DMS153 (cell line): ENCODE measurements around the gene CYP26C1.

Source experiments
- DNase-seq: peaks from one replicate; lab custom pipeline; 2025; lab: John Stamatoyannopoulos, UW

The CYP26C1 gene

GRCh38 chr10:93064874-93065660 lies 4.5 kb downstream of the CYP26C1 start:
- no peak for DNase-seq

DNA sequence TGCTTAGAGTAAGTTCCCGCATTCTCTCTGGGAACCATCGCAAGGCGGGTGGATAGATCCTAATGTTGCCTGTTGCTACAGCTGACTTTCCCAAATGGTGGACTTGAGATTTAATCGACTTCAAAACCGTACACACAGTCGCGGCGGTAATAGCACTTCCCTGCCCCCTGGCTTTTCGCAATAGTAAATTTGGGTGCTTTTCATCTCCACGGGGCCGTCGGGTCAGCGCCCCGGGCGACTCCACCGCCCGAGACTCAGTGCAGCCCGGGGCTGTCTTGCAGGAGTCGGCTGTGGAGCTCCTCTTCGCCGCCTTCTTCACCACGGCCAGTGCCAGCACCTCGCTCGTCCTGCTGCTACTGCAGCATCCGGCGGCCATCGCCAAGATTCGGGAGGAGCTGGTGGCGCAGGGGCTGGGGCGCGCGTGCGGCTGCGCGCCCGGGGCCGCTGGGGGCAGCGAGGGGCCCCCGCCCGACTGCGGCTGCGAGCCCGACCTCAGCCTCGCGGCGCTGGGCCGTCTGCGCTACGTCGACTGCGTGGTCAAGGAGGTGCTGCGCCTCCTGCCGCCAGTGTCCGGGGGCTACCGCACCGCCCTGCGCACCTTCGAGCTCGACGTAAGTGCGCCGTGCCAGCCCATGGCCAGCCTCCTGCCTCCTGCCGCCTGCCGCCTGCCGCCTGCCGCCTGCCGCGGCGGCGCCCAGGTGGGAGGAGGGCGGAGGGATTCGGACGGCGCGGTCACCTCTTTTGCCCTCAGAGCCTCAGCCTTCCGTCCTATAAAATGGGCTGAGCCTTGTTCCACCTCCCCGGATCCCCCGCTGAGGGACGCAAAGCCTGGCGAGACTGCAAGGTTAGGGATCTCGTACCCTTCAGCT lies 5.3 kb downstream of the CYP26C1 start:
- DNase-seq, result no peak

- DNase-seq, result no peak
These were observed 5.9 kb downstream of the CYP26C1 start for GRCh38 chr10:93066544-93066913.

DNA sequence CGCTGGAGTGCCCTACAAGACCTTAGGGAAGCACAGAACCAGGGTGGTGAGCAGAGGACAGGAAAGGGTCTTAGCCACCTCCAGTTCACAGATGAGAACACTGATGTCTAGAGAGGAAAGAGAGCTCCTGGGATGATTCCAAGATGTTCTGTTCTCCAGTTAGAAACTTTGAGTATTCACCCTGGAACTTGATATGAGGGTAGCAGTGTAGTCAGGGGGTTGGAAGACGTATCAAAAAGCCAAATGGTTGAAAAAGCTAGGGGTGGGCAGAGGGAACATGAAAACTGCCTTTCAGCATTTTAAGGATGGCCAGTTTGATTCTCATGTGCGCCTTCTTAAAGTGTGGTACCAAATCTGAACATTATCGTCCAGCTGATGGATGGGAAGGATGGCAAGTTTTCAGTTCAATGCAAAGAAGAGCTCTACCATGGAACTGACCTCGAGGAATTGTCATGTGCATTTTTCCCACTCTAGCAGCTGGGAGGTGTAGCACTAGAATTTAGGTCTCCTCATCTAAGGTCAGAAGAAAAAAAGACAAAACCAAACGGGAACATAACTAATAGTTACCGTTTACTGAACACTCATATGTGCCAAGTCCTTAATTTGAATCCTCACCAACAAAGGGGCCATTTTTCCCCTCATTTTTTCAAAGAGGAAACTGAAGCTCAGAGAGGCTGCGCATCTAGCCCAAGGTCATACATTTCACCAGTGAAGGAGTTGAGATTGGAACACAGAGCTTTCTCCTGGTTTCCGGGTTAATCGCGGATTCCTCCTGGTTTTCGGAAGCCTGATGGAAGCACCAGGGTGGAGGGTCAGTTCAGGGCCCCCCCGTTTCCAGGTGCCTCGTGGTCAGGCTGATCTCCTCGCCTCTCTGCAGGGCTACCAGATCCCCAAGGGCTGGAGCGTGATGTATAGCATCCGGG lies 7.1 kb downstream of the CYP26C1 start:
- no peak for DNase-seq

DNA sequence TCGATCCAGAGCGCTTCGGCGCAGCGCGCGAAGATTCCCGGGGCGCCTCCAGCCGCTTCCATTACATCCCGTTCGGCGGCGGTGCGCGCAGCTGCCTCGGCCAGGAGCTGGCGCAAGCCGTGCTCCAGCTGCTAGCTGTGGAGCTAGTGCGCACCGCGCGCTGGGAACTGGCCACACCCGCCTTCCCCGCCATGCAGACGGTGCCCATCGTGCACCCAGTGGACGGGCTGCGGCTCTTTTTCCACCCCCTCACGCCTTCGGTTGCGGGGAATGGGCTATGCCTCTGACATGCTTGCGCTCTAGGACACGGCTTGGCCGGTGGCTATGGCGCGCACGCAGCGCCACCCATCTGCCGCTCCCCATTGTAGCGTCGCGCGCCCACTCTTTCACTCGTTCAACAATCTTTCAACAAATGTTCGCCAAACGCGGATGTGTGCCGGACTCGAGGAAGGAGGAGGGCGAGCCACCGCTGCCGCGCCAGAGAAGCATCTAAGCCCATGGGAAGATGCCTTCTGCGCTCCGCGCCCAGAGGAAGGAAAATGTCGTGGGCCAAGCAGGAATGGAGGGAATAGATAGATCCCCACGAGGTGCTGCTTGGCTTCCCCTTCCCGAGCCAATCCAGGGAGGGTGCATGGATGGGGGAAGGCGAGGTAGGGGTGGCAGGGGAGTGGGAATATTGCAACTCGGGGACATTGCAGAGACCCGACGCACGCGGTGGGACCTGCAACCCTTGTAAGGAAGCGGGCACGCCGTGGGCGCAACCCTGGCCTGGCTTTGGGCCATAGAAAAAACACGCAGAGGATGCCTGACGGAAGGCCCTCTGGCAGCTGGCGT lies 8.0 kb downstream of the CYP26C1 start:
- no peak for DNase-seq

DNA sequence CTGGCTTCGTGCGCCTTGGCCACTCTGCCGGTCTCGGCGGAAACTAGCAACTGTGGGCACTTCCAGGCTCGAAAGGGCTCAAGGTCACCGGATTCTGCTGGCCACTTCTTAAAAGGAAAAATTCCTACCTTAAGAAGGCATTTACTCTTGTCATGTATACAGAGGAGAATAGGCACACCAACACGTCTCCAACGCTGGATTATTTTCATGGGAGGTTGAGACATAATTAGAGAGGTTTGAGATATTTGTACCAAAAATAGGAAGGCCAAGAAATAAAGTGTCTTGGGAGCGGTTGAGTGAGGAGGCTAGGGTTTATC lies 8.6 kb downstream of the CYP26C1 start:
- DNase-seq, result no peak

DNA sequence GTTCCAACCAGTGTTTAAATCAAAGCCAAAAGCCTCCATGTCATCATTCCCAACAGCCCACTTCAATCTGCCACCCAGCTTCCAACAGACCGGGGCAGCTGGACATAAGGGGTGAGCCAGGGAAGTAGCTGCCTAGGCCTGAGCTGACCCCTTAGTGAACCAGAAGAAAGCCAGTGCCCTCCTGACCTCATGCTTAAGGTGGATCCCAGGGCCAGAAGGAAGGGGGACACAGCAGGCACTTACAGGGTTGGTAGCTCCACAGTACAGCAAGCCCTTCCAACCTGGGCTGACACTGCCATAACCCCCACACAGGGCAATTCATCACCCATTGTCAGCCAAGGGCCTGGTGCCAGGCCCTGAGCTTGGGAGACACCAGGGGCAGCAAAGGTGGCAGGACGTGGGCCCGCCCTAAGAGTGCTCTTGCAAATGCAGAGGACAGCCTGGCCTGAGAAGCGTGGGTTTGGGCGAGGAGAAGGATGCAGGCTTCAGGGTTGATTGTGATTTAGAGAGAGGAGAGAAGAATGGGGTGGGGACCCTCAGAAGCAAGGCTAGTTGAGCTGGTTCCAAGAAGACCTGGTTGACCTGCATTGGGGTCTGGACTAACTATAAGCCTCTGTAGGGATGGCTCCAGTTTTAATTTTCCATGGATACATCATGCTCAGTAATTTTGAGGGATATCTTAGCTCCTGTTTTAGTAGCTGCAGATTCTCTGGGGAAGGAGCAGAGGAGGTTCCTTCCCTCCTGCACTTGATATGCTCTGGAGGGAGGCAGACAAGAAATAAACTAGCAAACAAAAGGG lies 10.0 kb downstream of the CYP26C1 start:
- DNase-seq, result no peak

DNA sequence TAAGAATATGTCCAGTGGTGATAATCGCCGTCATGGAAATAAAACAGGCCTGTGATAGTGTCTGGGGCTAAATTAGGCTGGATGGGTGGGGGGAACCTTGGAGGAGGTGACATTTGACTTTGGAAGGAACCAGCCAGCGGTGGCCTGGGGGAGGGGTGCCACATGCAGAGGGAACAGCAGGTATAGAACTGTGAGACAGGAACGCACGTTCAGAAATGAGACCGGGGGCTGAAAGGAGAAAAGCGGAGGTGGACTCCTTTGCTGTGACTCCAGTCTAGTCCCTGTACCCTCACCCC lies 10.5 kb downstream of the CYP26C1 start:
- DNase-seq, result no peak

- DNase-seq, result no peak
These were observed 11.2 kb downstream of the CYP26C1 start for GRCh38 chr10:93071674-93072224.

GRCh38 chr10:93072225-93072712 lies 11.7 kb downstream of the CYP26C1 start:
- DNase-seq, result no peak

DNA sequence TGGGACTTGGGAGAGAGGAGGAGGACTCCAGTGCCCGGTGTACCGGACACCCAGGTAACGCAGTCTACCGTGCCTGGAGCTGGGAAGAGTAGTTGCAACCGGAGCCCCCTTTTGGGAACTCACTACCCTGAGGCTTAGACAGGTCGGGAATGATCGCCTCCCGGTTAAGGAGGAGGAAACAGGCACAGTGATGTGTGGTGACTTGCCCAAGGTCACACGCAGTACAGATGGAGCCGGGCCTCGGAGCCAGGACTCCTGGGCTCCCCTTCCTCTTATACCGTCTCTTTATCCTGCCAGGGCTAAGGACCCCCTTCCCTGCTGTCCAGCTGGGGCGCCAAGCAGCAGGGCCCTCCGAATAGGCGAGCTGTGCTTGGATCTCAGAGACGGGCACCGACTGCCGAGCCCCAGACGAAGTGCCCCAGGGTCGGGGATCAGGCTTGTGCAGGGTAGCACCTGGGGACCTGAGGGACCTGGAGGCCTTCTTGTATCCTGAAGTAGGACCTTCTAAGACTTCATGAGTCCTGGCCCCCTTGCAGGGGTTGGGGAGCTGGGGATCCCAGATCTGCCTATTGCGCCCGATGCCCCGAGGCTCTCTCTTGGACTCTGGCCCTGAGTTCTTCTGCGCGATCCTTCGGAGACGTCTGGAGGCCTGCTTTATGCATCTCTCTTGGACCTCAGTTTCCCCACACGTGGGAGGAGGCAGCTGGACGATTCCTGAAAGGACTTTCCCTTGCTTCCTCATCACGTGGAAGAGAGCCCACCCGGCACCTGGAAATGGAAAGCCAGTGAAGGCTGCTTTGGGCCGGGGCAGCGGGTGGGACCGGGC lies 12.3 kb downstream of the CYP26C1 start:
- no peak for DNase-seq

GRCh38 chr10:93073539-93074146 lies 13.0 kb downstream of the CYP26C1 start, which contains the start of gene CYP26A1:
CYP26A1 (plus strand) TSS chr10:93073893; CDS start chr10:93073935, 42 bp downstream.
- DNase-seq, result no peak

- no peak for DNase-seq
These were observed 13.6 kb downstream of the CYP26C1 start for GRCh38 chr10:93074147-93074596.

GRCh38 chr10:93074597-93075368 lies 14.2 kb downstream of the CYP26C1 start:
- no peak for DNase-seq

- DNase-seq, result no peak
These were observed 15.0 kb downstream of the CYP26C1 start for GRCh38 chr10:93075369-93076221.

DNA sequence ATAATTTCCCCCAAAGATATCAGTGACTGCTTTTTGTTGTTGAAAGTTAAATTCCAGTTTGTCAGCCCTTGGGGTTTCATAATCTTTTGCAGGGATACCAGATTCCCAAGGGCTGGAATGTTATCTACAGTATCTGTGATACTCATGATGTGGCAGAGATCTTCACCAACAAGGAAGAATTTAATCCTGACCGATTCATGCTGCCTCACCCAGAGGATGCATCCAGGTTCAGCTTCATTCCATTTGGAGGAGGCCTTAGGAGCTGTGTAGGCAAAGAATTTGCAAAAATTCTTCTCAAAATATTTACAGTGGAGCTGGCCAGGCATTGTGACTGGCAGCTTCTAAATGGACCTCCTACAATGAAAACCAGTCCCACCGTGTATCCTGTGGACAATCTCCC lies 16.3 kb downstream of the CYP26C1 start:
- DNase-seq, result no peak

DNA sequence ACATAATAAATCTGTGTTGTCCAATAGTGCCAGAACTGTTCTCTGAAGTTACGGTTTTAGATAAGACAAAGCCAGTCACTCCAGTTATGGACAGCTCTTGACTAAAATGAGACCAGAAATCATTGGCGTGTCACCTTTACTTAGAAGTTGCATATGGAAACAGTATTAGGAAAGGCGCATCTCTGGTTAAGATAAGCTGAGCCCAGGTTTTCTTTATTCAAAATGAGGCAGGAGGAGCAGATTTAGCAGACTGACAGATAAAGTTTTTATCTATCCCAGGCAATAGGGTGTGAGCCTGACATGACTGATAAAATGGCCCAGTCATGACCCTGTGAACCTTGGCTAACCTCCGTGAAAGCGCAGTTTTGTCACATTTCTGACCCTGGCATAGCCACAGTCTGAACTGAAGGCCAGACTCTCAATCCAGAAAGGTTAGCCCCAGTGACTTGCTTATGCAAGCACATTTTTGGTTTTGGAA lies 17.3 kb downstream of the CYP26C1 start:
- DNase-seq, result no peak
